ENCODE results near the gene KIF7.

GRCh38 chr15:89664441-89665350, 9.4 kb upstream of the KIF7 start:
- TF ChIP-seq EZH2 (IDR thresholded peaks at IDR 0.05; ENCODE audit: low read length) (no peak), CTCF (optimal IDR thresholded peaks at IDR 0.05 in 1 of 3, IDR thresholded peaks at IDR 0.05 in 1 of 3, conservative IDR thresholded peaks at IDR 0.05 in 1 of 3; ENCODE audit: extremely low read depth in 1 of 3, insufficient read depth in 2 of 3, low read length in 3 of 3) (no peak)

Measured in keratinocyte (primary cell).